LNCaP clone FGC (cell line): Measurements from ENCODE around the gene WNT4.

Experiments used
- DNase-seq: peaks from one replicate; pipeline ENCODE4 v3.0.0-alpha.2; 2011; ENCODE audit warnings: low read depth
- H3K4me3 ChIP-seq: 2 replicates; pipeline ENCODE4 v1.5.1; 2011; ENCODE audit warnings: mild to moderate bottlenecking, low read depth, low read length, control low read depth
- CTCF ChIP-seq: IDR thresholded peaks from 2 replicates; pipeline ENCODE4 v1.5.1; 2012; ENCODE audit warnings: mild to moderate bottlenecking; ENCODE audit not compliant: control insufficient read depth, insufficient read depth; ENCODE audit errors: extremely low read depth

Gene WNT4

GRCh38 chr1:22186311-22186710 is 43.4 kb upstream of the WNT4 start:
- H3K4me3 ChIP-seq = no peak overlapping the region
- DNase-seq = no peak
- TF ChIP-seq CTCF = no peak

GRCh38 chr1:22184892-22185612 is 42.2 kb upstream of the WNT4 start:
- H3K4me3 ChIP-seq = no peak overlapping the region
- no peak for TF ChIP-seq CTCF
- DNase-seq = no peak

- no peak for DNase-seq
- H3K4me3 ChIP-seq = no peak overlapping the region
- TF ChIP-seq CTCF = no peak
Observed at GRCh38 chr1:22184454-22184853, 41.6 kb upstream of the WNT4 start.

- TF ChIP-seq CTCF = no peak
- DNase-seq = no peak
- no peak overlapping the region for H3K4me3 ChIP-seq
Observed at GRCh38 chr1:22182715-22183114, 39.8 kb upstream of the WNT4 start.

GRCh38 chr1:22179197-22179803 is 36.4 kb upstream of the WNT4 start:
- no peak for TF ChIP-seq CTCF
- H3K4me3 ChIP-seq = no peak overlapping the region
- DNase-seq = no peak

GRCh38 chr1:22177354-22178003 is 34.6 kb upstream of the WNT4 start:
- TF ChIP-seq CTCF = no peak
- no peak for DNase-seq
- H3K4me3 ChIP-seq = no peak overlapping the region
